Suprapubic skin (tissue), 4 donors: Measurements from ENCODE around the gene CTF1. TPM values are rescaled to one million over a fixed set of nuclear protein-coding genes. Genes with fewer than 3 reads are reported as not detected.

Experiments
- DNase-seq, 2 donors: peaks; one replicate each; pipeline ENCODE4 v3.0.0-alpha.2; 2019; ENCODE audit warnings: low spot score in 2 of 2
- H3K27ac ChIP-seq: fragments of 200-600 bp; sonication (generic); one replicate; pipeline ENCODE4 v1.5.1; 2019
- H3K27me3 ChIP-seq: fragments of 200-600 bp; sonication (generic); one replicate; pipeline ENCODE4 v1.5.1; 2019
- H3K36me3 ChIP-seq: fragments of 200-600 bp; sonication (generic); one replicate; pipeline ENCODE4 v1.5.1; 2019
- H3K4me1 ChIP-seq: fragments of 200-600 bp; sonication (generic); one replicate; pipeline ENCODE4 v1.5.1; 2019
- H3K4me3 ChIP-seq: fragments of 200-600 bp; sonication (generic); one replicate; pipeline ENCODE4 v1.5.1; 2019; ENCODE audit warnings: mild to moderate bottlenecking
- H3K9me3 ChIP-seq: fragments of 200-600 bp; sonication (generic); one replicate; pipeline ENCODE4 v1.5.1; 2019
- CTCF ChIP-seq, 2 donors: fragments of 200-600 bp in 1 of 2; fragments of 450-650 bp in 1 of 2; sonication (generic) in 1 of 2; IDR thresholded peaks; one replicate each; pipeline ENCODE4 v1.5.1; 2016 to 2019; ENCODE audit warnings: antibody characterized with exemption in 2 of 2, mild to moderate bottlenecking in 1 of 2, moderate library complexity in 1 of 2
- EP300 ChIP-seq: sonication (generic); formaldehyde crosslinking; IDR thresholded peaks from one replicate; pipeline ENCODE4 v1.6.1; 2017; ENCODE audit warnings: antibody characterized with exemption
- POLR2A ChIP-seq, 2 donors: fragments of 450-650 bp; IDR thresholded peaks; one replicate each; pipeline ENCODE4 v1.6.1; 2017; ENCODE audit warnings: antibody characterized with exemption in 2 of 2, mild to moderate bottlenecking in 2 of 2, moderate library complexity in 2 of 2
- POLR2AphosphoS5 ChIP-seq, 3 donors: sonication (generic); formaldehyde crosslinking; IDR thresholded peaks; one replicate each; pipeline ENCODE4 v1.6.1; 2017; ENCODE audit warnings: antibody characterized with exemption in 3 of 3
- WGBS: methylation state at CpG from one replicate; pipeline ENCODE4 v1.1.5; 2018; 5-methylcytosine and 5-hydroxymethylcytosine counted together
- total RNA-seq, 4 donors: library from RNA; depleted of rRNA; stranded (reverse); fragments of >200 nt; gene quantifications; one replicate each; pipeline ENCODE4 v1.1.0, GENCODE V29; 2016

CTF1 gene
- total RNA-seq, 4 donors from 2014 or later: 0.30 to 1.3 (median 0.71) TPM

GRCh38 chr16:30918614-30919013 lies 22.2 kb downstream of the CTF1 start:
- peaks cover 8% of the 10 kb centered on the region for H3K4me1 ChIP-seq
- no peak overlapping the region for H3K4me3 ChIP-seq
- TF ChIP-seq CTCF (IDR thresholded peaks at IDR 0.05) (no peak), POLR2AphosphoS5 (IDR thresholded peaks at IDR 0.05) (no peak), EP300 (no peak), POLR2A (IDR thresholded peaks at IDR 0.05) (no peak)
- no peaks in the 10 kb centered on the region for H3K9me3 ChIP-seq
- DNase-seq: no peak
- 84% methylated on average over 1 of the region's 1 CpG for WGBS
- no peaks in the 10 kb centered on the region for H3K27me3 ChIP-seq
- no peak overlapping the region for H3K27ac ChIP-seq
- H3K36me3 ChIP-seq: no peaks in the 10 kb centered on the region

DNA sequence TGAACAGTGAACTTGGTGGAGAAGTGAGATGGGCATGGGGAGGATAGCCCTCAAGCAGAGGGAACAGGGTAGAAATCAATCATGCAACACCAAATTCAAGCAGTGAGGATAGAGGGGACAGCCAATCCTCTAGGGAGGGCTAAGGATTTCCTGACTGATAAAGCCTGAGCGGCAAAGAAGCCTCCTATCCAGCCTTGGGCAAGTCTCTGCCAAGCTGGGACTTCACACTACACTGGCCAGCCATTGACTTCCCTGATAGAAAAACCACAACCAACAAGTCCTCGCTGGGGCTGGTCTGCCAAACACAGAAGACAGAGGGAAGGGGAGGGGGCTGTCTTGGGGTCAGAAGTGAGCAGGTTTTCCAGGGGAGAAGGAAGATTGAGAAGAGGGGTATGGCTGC lies 24.5 kb downstream of the CTF1 start:
- WGBS: 75% methylated on average over 2 of the region's 2 CpGs
- no peaks in the 10 kb centered on the region for H3K27me3 ChIP-seq
- H3K4me1 ChIP-seq: peaks cover 26% of the 10 kb centered on the region
- H3K36me3 ChIP-seq: peaks cover 3% of the 10 kb centered on the region
- no peak for TF ChIP-seq POLR2A (IDR thresholded peaks at IDR 0.05)
- TF ChIP-seq EP300: no peak
- no peak for TF ChIP-seq POLR2AphosphoS5 (IDR thresholded peaks at IDR 0.05)
- TF ChIP-seq CTCF (IDR thresholded peaks at IDR 0.05): no peak
- no peaks in the 10 kb centered on the region for H3K9me3 ChIP-seq
- H3K4me3 ChIP-seq: no peak overlapping the region
- no peak overlapping the region for H3K27ac ChIP-seq
- no peak for DNase-seq

DNA sequence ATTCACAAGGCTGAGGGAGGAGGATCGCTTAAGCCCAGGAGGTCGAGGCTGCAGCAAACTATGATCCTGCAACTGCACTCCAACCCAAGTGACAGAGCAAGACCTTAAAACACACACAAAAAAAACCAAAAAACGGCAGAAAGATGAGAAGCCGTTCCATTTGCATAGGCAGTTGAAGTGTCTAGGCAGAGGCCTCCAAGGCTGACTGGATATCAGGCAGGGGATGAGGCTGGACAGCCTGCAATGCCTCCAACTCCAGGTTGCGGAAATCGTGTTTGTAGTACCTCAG lies 25.0 kb downstream of the CTF1 start:
- DNase-seq: no peak
- peaks cover 26% of the 10 kb centered on the region for H3K4me1 ChIP-seq

DNA sequence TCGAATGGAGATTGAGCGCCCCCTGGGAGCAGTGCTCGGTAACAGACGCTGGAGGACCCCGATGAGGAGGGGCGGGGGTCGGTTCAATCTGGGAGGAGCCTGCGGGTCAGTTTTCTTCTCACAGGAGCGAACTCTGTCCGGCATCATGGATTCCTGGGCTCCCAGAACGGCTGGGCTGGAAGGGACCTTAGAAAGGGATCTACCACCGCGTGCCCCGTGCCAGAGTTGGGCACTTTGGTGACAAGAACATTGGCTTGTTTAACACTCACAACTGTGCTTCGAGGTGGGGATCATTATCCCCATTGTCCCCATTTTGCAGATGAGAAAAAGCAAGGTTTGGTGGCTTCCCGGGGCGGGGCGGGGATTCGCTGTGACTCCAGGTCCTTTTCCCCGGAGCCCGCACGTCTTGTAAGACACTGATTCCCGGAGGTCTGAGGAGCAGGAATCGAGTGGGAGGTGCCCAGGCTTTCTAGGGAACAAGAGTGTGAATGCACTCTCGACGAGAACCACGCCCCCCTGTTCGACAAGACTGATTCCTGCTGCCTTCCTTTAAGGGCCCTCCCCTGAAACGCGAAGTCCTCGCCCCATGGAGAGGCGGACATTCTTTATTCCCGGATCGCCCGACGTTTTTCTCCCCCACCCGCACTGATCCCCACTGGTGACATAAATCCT lies 25.5 kb downstream of the CTF1 start:
- TF ChIP-seq POLR2AphosphoS5 (IDR thresholded peaks at IDR 0.05) (peak in 2 of 3 donors; percentile 5 to 23), POLR2A (IDR thresholded peaks at IDR 0.05) (peak in 1 of 2 donors; percentile 20), CTCF (IDR thresholded peaks at IDR 0.05) (peak; percentile 87 to 91), EP300 (no peak)
- Histone ChIP-seq H3K4me3 (peak overlapping the region; percentile 73), H3K9me3 (no peaks in the 10 kb centered on the region), H3K36me3 (peaks cover 11% of the 10 kb centered on the region), H3K27me3 (no peaks in the 10 kb centered on the region), H3K4me1 (peaks cover 27% of the 10 kb centered on the region), H3K27ac (peak overlapping the region; percentile 93)
- WGBS: 0% methylated on average over 35 of the region's 37 CpGs
- peak; percentile 93 to 97 for DNase-seq

More for the DNA sequence above, 25.0 kb downstream of the CTF1 start:
- peak overlapping the region; percentile 73 for H3K4me3 ChIP-seq
- 21% methylated on average over 6 of the region's 6 CpGs for WGBS
- no peaks in the 10 kb centered on the region for H3K27me3 ChIP-seq
- H3K9me3 ChIP-seq: no peaks in the 10 kb centered on the region
- TF ChIP-seq POLR2A (IDR thresholded peaks at IDR 0.05): no peak
- no peak for TF ChIP-seq EP300
- TF ChIP-seq POLR2AphosphoS5 (IDR thresholded peaks at IDR 0.05): no peak
- no peak for TF ChIP-seq CTCF (IDR thresholded peaks at IDR 0.05)
- H3K36me3 ChIP-seq: peaks cover 8% of the 10 kb centered on the region
- peak overlapping the region; percentile 93 for H3K27ac ChIP-seq

DNA sequence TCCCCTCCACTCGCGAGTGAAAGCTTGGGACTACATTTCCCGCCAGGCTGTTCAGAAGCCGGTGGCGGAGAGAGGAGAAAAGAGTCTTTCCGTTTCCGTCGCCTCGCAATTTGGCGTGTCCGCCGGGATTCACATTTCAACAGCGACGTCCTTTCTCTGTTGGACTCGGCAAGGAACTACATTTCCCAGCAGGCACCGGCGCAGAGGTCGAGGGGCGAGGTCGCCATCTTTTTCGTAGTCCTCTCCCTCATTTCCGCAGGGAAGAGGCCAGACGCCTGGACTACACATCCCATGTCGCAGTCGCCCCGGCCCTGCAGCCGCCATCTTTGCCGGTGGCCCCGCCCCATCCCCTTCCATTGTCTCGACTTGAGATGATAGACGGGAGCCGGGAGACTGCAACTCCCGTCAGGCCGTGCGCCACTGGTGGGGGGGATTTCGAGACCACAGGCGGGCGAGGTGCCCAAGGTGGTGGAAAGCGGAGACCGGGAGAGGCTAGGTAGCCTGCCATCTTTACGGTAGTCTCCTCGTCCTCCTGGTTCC lies 26.1 kb downstream of the CTF1 start:
- TF ChIP-seq CTCF (IDR thresholded peaks at IDR 0.05) (no peak), POLR2A (IDR thresholded peaks at IDR 0.05) (no peak), POLR2AphosphoS5 (IDR thresholded peaks at IDR 0.05) (peak; percentile 29 to 65 (median 49)), EP300 (no peak)
- Histone ChIP-seq H3K27ac (peak overlapping the region; percentile 93), H3K36me3 (peaks cover 11% of the 10 kb centered on the region), H3K27me3 (no peaks in the 10 kb centered on the region), H3K9me3 (no peaks in the 10 kb centered on the region), H3K4me3 (peak overlapping the region; percentile 73), H3K4me1 (peaks cover 33% of the 10 kb centered on the region)
- peak; percentile 100 for DNase-seq
- 0% methylated on average over 26 of the region's 42 CpGs for WGBS
